ENCODE results near the gene ADORA1.
A peak's percentile ranks its signal among the peaks of the same experiment; 100 is the strongest.

The ADORA1 gene

DNA sequence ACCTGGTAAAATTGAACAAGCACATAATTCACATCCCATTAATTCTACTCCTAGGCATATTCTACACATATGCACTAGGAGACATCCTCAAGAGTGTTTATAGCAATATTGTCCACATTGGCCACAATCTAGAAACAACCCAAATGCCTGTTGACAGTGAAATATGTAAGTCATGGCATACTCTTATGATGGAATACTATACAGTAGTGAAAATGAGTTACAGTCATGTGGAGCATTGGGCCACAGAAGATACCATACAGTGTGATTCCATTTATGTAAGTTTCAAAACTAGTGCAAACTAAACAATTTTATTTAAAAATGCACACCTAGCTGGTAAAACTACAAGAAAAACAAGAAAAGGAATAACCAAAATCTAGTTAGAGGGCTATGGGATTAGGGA, 82.8 kb downstream of the ADORA1 start:
- no peak for DNase-seq

DNA sequence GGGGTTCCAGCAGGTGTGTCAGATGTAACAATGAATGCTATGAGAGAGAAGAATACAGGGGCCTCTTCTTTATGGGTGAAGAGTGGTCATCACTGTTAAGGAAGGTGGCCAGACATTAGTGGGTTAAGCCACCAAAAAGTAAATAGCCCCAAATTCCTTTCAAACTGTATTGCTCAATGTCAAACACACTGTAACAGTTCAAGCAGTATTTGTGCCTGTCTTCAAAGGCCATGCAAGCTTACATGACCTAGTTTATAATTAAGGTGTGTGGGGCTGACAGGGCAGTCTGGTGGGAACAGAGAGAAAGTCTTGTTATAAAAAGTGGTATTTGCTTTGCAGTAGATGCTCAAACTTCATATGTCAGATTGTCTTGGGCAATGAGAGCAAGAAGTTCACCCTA, 83.5 kb downstream of the ADORA1 start:
- no peak for DNase-seq

DNA sequence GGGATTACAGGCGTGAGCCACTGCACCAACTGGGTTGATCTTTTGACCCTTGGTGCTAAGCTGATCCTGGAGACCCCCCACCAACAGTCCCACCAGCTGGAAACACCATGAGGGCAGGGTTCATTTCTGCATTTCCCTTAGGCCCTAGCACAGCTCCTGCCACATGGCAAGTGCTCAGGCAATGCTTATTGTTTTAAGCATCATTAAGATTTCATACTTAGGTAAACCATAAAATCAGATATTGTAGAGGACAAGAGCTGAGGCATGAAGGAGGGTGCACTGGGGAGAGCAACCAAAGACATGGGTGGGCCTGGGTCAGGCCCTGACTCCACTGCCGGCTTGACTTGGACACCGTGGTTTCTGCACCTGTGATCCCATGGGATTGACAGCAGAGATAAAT, 84.3 kb downstream of the ADORA1 start:
- DNase-seq, result no peak

DNA sequence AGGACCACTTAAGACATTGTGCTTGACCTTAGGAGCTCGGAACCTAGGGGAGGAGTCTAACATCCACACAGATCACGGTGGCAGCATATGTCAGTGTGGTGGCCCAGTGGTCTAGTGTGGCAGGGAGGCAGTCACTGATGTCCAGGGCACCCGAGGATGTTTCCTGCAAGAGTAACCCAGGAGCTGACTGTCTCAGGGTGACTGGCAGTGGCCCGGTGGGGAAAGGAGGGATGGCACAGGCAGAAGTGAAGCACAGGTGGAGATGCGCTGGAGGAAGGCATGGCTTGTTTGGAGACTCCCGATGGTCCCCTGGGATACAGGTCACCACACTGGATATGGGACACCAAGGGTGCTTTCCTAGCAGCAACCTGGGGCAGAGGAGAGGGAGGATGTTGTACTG, 85.6 kb downstream of the ADORA1 start:
- no peak for DNase-seq

DNA sequence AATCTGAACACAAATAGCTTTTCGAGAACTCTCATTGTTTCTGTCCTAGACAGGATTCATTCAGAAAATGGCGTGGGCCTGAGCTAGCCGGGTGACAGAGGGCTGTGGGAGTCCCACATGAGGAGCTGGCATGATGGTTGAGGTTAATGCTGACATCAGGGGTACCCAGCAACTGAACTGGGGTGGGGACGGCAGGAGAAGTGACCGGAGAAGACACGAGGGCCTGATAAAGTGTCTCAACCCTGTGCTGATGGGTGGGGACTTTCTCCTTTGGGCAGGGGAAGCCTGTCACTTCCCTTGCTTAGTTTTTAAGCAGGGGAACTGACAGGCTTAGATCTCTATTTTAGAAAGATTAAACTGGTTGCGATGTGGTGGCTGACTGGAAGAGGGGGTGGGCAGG, 87.3 kb downstream of the ADORA1 start:
- no peak for DNase-seq

DNA sequence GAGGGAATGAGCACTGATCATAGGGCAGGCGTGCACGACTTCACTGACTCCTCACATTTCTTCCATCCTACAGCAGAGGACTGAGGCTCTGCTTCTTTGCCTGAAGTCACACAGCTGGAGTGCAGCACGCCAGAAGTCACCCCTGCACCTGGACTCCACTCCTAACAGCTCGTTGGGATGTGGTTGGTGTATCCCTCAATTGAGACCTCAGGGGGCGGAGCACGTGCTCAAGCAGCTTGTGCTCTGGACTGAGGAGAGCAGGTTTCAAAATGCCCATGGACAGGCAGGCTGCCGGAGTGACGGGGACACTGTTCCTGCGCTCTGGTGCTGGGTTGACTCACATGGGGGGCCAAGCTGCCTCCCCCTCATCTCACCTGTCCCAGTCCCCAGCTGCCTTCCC, 88.0 kb downstream of the ADORA1 start:
- DNase-seq, result no peak

DNA sequence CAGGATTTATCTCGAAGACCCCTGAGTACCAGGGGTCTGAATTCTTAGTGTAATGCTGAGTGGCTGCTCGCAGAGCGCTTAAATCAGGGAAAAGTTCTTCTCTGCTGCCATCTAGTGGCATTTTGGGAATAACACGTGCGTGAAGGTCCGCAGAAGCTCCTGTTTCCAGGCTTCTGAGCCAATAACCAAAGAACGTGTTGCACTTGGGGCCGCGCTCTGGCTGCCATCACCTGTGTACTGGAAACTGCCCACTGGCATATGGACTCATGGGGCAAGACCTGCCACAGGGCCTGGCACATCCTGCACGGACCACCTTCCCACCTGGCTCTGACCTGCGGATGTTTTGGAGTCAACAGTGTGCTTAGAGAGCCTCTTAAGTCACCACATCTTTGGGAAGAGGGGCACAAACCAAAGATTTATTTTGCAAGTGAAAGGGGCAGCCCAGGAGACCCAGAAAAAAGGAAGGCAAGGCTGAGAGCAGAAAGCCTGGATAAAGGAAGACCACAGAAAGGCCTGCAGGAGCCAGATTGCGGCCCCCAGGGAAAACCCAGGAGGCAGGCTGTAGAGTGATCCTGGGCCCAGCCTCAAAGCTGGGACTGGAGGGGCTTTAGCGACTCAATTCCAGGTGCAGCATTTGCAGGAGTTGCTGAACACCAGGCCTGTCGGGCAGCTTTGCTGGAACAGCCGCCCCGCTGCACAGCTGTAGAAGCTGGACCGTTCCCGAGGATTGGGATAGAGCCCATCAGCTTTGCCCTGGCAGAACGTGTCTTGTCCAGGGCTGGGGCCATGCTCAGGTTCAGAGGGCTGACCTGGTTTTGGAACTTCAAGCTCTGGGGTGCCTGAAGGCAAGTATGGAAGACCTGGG, 89.0 kb downstream of the ADORA1 start:
- peak in 48 of 56 donors; percentile 13 to 81 (median 40) for DNase-seq
